Right lobe of liver (tissue), 6 donors: ENCODE measurements around the gene PRKCD. TPM values are rescaled to one million over a fixed set of nuclear protein-coding genes. Genes with fewer than 3 reads are reported as not detected.

Source experiments
- ATAC-seq, 4 donors: fragments of 200-7000 bp; cut with Tn5 transposase; one replicate each; pipeline ENCODE4 v1.9.1; 2020; ENCODE audit warnings: mild to moderate bottlenecking in 4 of 4, moderate library complexity in 4 of 4
- DNase-seq, 3 donors: peaks; one replicate each; pipeline ENCODE4 v3.0.0-alpha.2; 2020
- H3K27ac ChIP-seq, 3 donors: fragments of 200-600 bp; one replicate each; pipeline ENCODE4 v1.8.0; 2022
- H3K27me3 ChIP-seq, 2 donors: fragments of 200-600 bp; one replicate each; pipeline ENCODE4 v1.8.0; 2022
- H3K36me3 ChIP-seq, 4 donors: fragments of 200-600 bp; sonication (generic) in 1 of 4; one replicate each; pipeline versions ENCODE4 v1.5.1 to v1.8.0; 2017 to 2022; ENCODE audit warnings: control low read depth in 1 of 4
- H3K4me1 ChIP-seq, 4 donors: fragments of 200-600 bp; sonication (generic) in 1 of 4; one replicate each; pipeline versions ENCODE4 v1.5.1 to v1.8.0; 2017 to 2022; ENCODE audit warnings: control low read depth in 1 of 4
- H3K4me3 ChIP-seq, 3 donors: fragments of 200-600 bp; one replicate each; pipeline ENCODE4 v1.8.0; 2022
- H3K9me3 ChIP-seq, 4 donors: fragments of 200-600 bp; sonication (generic) in 1 of 4; one replicate each; pipeline versions ENCODE4 v1.5.1 to v1.8.0; 2017 to 2022; ENCODE audit warnings: control low read depth in 1 of 4
- POLR2A ChIP-seq: fragments of 450-650 bp; IDR thresholded peaks from one replicate; pipeline ENCODE4 v1.6.1; 2017; ENCODE audit warnings: antibody characterized with exemption, mild to moderate bottlenecking
- WGBS: methylation state at CpG from one replicate; pipeline ENCODE4 v1.1.6; 2018; ENCODE audit warnings: low coverage, low lambda C conversion rate; ENCODE audit not compliant: insufficient coverage; ENCODE audit errors: missing lambda C conversion rate; 5-methylcytosine and 5-hydroxymethylcytosine counted together
- intact Hi-C, 2 donors: fragments of 100-400 bp; cut with DNase I; formaldehyde crosslinking; loops; one replicate each; pipeline versions ENCODE4 v1.11.2 to v1.14.1; 2022
- total RNA-seq, 6 experiments: library from RNA; depleted of rRNA in 2 of 6; stranded (reverse); fragments of >200 nt in 2 of 6; fragmentation: NEBNext Ultra II Directional in 3 of 6; extraction: Animal tissue kit (Norgen Biotek cat#: 25700) in 3 of 6; gene quantifications; one replicate each; pipeline versions ENCODE4 v1.1.0 to v1.2.4, GENCODE V29; 2016 to 2023
- TF ChIP-seq, protein P1 (sequence below), 4 donors: fragments of 200-600 bp in 3 of 4; fragments of 450-650 bp in 1 of 4; IDR thresholded peaks; one replicate each; pipeline versions ENCODE4 v1.5.1 to v1.8.0; 2016 to 2022; ENCODE audit warnings: antibody characterized with exemption in 4 of 4, mild to moderate bottlenecking in 2 of 4
- donor health status: DM: no; HTN: yes; CAD: no.
- donor health status: DM: no; HTN: no; CAD: no.
- donor health status: DM: no; HTN: no; CAD: no.
- donor health status: DM: no; HTN: yes; CAD: no.
- donor health status: DM: no; HTN: yes; CAD: no.

The PRKCD gene
- total RNA-seq, 6 experiments from 2014 or later: 3.5 to 8.3 (median 5.1) TPM

DNA sequence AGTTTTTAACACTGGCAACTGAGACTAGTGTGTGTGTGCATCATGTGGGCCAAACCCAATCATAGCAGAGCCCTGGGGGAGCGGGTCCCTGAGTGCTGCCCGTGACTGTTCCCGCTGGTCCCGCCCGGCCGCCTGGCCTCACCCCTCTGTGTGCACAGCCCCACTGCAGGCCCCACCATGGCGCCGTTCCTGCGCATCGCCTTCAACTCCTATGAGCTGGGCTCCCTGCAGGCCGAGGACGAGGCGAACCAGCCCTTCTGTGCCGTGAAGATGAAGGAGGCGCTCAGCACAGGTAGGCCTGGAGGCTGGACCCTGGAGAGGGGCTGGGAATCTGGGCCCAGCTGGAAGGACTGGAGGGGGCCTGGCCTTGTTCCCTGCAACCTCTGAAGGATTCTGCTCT, 17.2 kb downstream of the PRKCD start:
- Histone ChIP-seq H3K36me3 (peaks cover 0 to 9% (median 2%) of the 10 kb centered on the region in 4 donors), H3K27ac (no peak overlapping the region), H3K27me3 (no peaks in the 10 kb centered on the region), H3K4me1 (no peaks in the 10 kb centered on the region), H3K9me3 (no peaks in the 10 kb centered on the region), H3K4me3 (no peak overlapping the region)
- DNase-seq (no peak), ATAC-seq (no peak)
- intact Hi-C loops: no loop called here
- TF ChIP-seq POLR2A: no peak
- TF ChIP-seq, protein P1, sequence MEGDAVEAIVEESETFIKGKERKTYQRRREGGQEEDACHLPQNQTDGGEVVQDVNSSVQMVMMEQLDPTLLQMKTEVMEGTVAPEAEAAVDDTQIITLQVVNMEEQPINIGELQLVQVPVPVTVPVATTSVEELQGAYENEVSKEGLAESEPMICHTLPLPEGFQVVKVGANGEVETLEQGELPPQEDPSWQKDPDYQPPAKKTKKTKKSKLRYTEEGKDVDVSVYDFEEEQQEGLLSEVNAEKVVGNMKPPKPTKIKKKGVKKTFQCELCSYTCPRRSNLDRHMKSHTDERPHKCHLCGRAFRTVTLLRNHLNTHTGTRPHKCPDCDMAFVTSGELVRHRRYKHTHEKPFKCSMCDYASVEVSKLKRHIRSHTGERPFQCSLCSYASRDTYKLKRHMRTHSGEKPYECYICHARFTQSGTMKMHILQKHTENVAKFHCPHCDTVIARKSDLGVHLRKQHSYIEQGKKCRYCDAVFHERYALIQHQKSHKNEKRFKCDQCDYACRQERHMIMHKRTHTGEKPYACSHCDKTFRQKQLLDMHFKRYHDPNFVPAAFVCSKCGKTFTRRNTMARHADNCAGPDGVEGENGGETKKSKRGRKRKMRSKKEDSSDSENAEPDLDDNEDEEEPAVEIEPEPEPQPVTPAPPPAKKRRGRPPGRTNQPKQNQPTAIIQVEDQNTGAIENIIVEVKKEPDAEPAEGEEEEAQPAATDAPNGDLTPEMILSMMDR (IDR thresholded peaks at IDR 0.05): no peak
- WGBS: 100% methylated on average over 6 of the region's 15 CpGs

DNA sequence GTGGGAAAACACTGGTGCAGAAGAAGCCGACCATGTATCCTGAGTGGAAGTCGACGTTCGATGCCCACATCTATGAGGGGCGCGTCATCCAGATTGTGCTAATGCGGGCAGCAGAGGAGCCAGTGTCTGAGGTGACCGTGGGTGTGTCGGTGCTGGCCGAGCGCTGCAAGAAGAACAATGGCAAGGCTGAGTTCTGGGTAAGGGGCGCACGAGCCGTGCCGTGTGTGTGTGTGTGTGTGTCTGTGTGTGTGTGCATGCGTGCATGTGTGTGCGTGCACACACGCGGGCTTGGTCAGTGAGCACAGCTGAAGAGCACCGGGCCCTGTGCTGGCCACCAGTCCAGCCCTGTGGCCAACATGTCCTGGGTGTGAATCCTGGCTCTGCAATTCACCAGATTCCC, 18.6 kb downstream of the PRKCD start:
- 98% methylated on average over 6 of the region's 20 CpGs for WGBS
- no peak for ATAC-seq
- DNase-seq: no peak
- peaks cover 0 to 10% (median 4%) of the 10 kb centered on the region in 4 donors for H3K36me3 ChIP-seq
- intact Hi-C loops: no loop called here
- TF ChIP-seq POLR2A: no peak
- TF ChIP-seq, protein P1 (IDR thresholded peaks at IDR 0.05): no peak
- H3K27ac ChIP-seq: no peak overlapping the region
- H3K4me1 ChIP-seq: no peaks in the 10 kb centered on the region
- H3K4me3 ChIP-seq: no peak overlapping the region
- H3K9me3 ChIP-seq: no peaks in the 10 kb centered on the region
- no peaks in the 10 kb centered on the region for H3K27me3 ChIP-seq

DNA sequence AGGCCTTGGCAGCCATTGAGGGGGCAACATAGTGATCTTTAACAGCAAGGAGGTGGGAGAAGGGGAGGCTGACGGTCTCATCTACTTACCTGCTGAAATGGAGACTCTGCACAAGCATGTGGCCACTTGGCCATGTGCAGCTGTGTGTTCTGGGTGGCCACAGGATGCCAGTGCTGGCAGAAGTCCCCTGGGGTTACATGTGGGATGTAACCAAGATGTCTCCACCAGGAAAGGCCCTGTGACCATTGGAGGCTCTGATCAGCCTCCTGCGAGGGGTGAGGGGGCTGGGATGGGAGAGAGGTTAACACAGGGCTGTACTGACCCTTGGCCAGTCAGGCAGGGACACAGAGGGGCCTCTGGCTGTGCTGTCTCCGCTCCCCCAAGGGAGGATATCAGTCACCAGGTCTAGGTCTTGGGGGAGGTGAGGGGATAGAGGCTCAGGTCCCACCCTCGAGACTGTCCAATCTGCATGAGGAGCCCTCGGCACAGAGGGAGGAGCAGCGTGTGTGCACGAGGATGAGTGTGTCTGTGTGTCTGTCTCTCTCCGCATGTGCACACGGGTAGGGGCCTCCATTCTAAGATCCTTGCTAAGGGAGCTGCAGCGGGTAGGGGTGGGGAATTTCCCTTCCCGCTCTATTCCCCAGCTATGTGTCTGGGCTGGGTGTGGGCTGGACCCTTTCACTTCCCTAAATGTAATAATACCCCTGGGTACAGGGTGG, 19.5 kb downstream of the PRKCD start:
- Histone ChIP-seq H3K9me3 (no peaks in the 10 kb centered on the region), H3K4me3 (no peak overlapping the region), H3K4me1 (no peaks in the 10 kb centered on the region), H3K36me3 (peaks cover 0 to 10% (median 4%) of the 10 kb centered on the region in 4 donors), H3K27me3 (no peaks in the 10 kb centered on the region), H3K27ac (no peak overlapping the region)
- intact Hi-C loops: no loop called here
- DNase-seq (no peak), ATAC-seq (peak; percentile 50 to 83 (median 62))
- WGBS: 80% methylated on average over 3 of the region's 11 CpGs
- no peak for TF ChIP-seq POLR2A
- TF ChIP-seq, protein P1 (IDR thresholded peaks at IDR 0.05): no peak

DNA sequence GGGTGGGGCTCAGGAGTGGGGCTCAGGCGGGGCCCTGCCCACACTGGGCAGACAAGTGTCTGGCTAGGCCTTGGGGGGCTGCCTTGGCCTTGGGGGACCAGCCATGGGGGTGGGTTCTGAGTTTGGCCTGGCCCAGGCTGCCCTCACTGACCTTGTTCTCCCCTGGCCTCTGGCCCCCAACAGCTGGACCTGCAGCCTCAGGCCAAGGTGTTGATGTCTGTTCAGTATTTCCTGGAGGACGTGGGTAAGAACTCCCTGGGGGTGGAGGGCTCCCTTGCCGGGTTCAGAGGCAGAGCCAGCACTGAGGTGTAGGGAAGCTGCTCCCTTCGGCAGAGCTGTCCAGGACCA, 20.0 kb downstream of the PRKCD start:
- DNase-seq: no peak
- peaks cover 0 to 10% (median 4%) of the 10 kb centered on the region in 4 donors for H3K36me3 ChIP-seq
- no peaks in the 10 kb centered on the region for H3K9me3 ChIP-seq
- no peaks in the 10 kb centered on the region for H3K27me3 ChIP-seq
- intact Hi-C loops: no loop called here
- ATAC-seq: no peak
- H3K27ac ChIP-seq: no peak overlapping the region
- WGBS: no CpG with 5 or more reads among the region's 4 CpGs
- H3K4me1 ChIP-seq: no peaks in the 10 kb centered on the region
- TF ChIP-seq, protein P1 (IDR thresholded peaks at IDR 0.05): no peak
- no peak for TF ChIP-seq POLR2A
- H3K4me3 ChIP-seq: no peak overlapping the region
